ENCODE measurements around the gene SFSWAP. TPM values are rescaled to one million over a fixed set of nuclear protein-coding genes. Genes with fewer than 3 reads are reported as not detected.
"Not testable (repeated sequence)": the region's sequence is repeated elsewhere in the genome, so short reads cannot be mapped to it uniquely, and the experiment has no call there.

Gene SFSWAP
- total and polyA plus RNA-seq, 2 of the 13 experiments (the other 11 are each of a cell fraction or from before 2014, with no cell fraction given): 17.1 to 27.7 TPM

- H3K79me2 ChIP-seq (ENCODE audit: insufficient read depth, low read length): no peaks in the 10 kb centered on the region
- no peaks in the 10 kb centered on the region for H4K20me1 ChIP-seq (ENCODE audit: insufficient read depth, low read length)
- in situ Hi-C loops (cut with HindIII; ENCODE audit: extremely low pct_ligation_motif_present, low pct_unique_long_range_greater_than_20kb): no loop called here
- H3K27ac ChIP-seq (ENCODE audit: extremely low read length, insufficient read depth, low read length): no peak overlapping the region
- H3K4me3 ChIP-seq (replicated peaks in 1 of 3; ENCODE audit: insufficient read depth in 1 of 3, low read depth in 2 of 3, low read length in 3 of 3): no peak overlapping the region
- no TSS peak for BruUV-seq (replicated peaks)
- FAIRE-seq (no peak), ATAC-seq (no peak), DNase-seq (ENCODE audit: low spot score) (no peak)
- peaks cover 5% of the 10 kb centered on the region; the same call in 1 of the 2 replicates for H3K4me1 ChIP-seq (ENCODE audit: insufficient read depth, low read length)
- ChIA-PET CTCF (ENCODE audit: low intra/inter-chr PET ratio, low total read pairs) (no interaction called here), POLR2A (no interaction called here)
- WGBS (ENCODE audit: low lambda C conversion rate): 5% methylated on average over 2 of the region's 2 CpGs
- H3K27me3 ChIP-seq (ENCODE audit: control insufficient read depth in 1 of 2, insufficient read depth in 2 of 2, low read length in 2 of 2): peaks cover 0 to 9% of the 10 kb centered on the region in 2 experiments; a peak in 2 of 5 replicates
- no peak overlapping the region for H3K9ac ChIP-seq (ENCODE audit: insufficient read depth, low read depth, low read length)
- peaks cover 12% of the 10 kb centered on the region for H3K9me3 ChIP-seq (ENCODE audit: low read length)
- TF ChIP-seq MIER2 (CRISPR knock-in tag; IDR thresholded peaks at IDR 0.05) (no peak), MAFK (conservative IDR thresholded peaks at IDR 0.05 in 1 of 2, IDR thresholded peaks at IDR 0.05 in 1 of 2; ENCODE audit: low read length in 2 of 2) (no peak), PITX1 (CRISPR knock-in tag; IDR thresholded peaks at IDR 0.05) (no peak), TBX3 (IDR thresholded peaks at IDR 0.05; ENCODE audit: borderline replicate concordance) (no peak), ZBTB42 (CRISPR knock-in tag; IDR thresholded peaks at IDR 0.05) (no peak), ZNF891 (CRISPR knock-in tag; IDR thresholded peaks at IDR 0.05) (no peak), RFX1 (IDR thresholded peaks at IDR 0.05) (no peak), TAF15 (IDR thresholded peaks at IDR 0.05; ENCODE audit: low read depth, low read length, poor library complexity, severe bottlenecking) (no peak), KAT2B (IDR thresholded peaks at IDR 0.05; ENCODE audit: borderline replicate concordance, low read depth, low read length) (no peak), STAT5B (CRISPR knock-in tag; IDR thresholded peaks at IDR 0.05) (no peak), ZNF446 (CRISPR knock-in tag; IDR thresholded peaks at IDR 0.05) (no peak)
- intact Hi-C loops (cut with micrococcal nuclease; ENCODE audit: unreplicated experiment): no loop called here
- H3K4me2 ChIP-seq (ENCODE audit: low read depth, low read length): no peak overlapping the region
- H3K36me3 ChIP-seq (replicated peaks in 1 of 2; ENCODE audit: control insufficient read depth in 1 of 2, insufficient read depth in 2 of 2, low read length in 2 of 2): no peaks in the 10 kb centered on the region
- no peak overlapping the region for H2AFZ ChIP-seq (ENCODE audit: low read length)
Measured at GRCh38 chr12:131704509-131704908, 6.4 kb upstream of the SFSWAP start.

GRCh38 chr12:131706709-131707108 lies 4.2 kb upstream of the SFSWAP start:
- H3K27me3 ChIP-seq (ENCODE audit: control insufficient read depth in 1 of 2, insufficient read depth in 2 of 2, low read length in 2 of 2); FAIRE-seq; H3K9ac ChIP-seq (ENCODE audit: insufficient read depth, low read depth, low read length); H2AFZ ChIP-seq (ENCODE audit: low read length); H3K27ac ChIP-seq (ENCODE audit: extremely low read length, insufficient read depth, low read length); H3K79me2 ChIP-seq (ENCODE audit: insufficient read depth, low read length); DNase-seq (ENCODE audit: low spot score); in situ Hi-C loops (cut with HindIII; ENCODE audit: extremely low pct_ligation_motif_present, low pct_unique_long_range_greater_than_20kb); H3K4me2 ChIP-seq (ENCODE audit: low read depth, low read length); H3K4me3 ChIP-seq (replicated peaks in 1 of 3; ENCODE audit: insufficient read depth in 1 of 3, low read depth in 2 of 3, low read length in 3 of 3); ATAC-seq; H4K20me1 ChIP-seq (ENCODE audit: insufficient read depth, low read length); H3K36me3 ChIP-seq (replicated peaks in 1 of 2; ENCODE audit: control insufficient read depth in 1 of 2, insufficient read depth in 2 of 2, low read length in 2 of 2); intact Hi-C loops (cut with micrococcal nuclease; ENCODE audit: unreplicated experiment); CTCF ChIA-PET (ENCODE audit: low intra/inter-chr PET ratio, low total read pairs); BruUV-seq (replicated peaks): not testable (repeated sequence)
- Histone ChIP-seq H3K9me3 (ENCODE audit: low read length) (peaks cover 17% of the 10 kb centered on the region), H3K4me1 (ENCODE audit: insufficient read depth, low read length) (peaks cover 13% of the 10 kb centered on the region)
- WGBS (ENCODE audit: low lambda C conversion rate): 63% methylated on average over 4 of the region's 4 CpGs
- POLR2A ChIA-PET: interaction anchor here (0.6 kb wide), 1 partner anchor 367 kb away, joined by 3 read pairs; no protein-coding TSS in a partner anchor
